ENCODE data around the gene CFAP161.

DNA sequence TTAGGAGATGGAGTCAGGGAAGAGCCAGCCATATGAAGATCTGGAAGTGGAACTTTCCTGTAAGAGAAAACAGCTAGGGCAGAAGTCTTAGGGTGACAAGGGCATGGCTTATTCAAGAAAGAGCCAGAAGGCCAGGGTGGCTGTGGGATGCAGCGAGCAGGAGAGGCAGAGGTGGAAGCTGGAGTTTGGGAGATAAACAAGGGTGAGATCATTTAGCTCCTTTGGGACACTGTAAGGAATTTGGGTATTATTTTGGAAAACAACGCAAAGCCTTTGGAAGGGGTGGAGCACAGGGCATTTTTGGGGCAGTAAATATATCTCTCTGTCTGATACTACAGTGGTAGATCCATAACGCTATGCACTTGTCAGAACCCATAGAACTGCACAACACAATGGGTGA is 57.6 kb downstream of the CFAP161 start:
- TF ChIP-seq CTCF (optimal IDR thresholded peaks at IDR 0.05 in 1 of 3, IDR thresholded peaks at IDR 0.05 in 1 of 3, conservative IDR thresholded peaks at IDR 0.05 in 1 of 3; ENCODE audit: extremely low read depth in 1 of 3, insufficient read depth in 2 of 3, low read length in 3 of 3) (no peak), EZH2 (IDR thresholded peaks at IDR 0.05; ENCODE audit: low read length) (no peak)
